GM12891 (cell line): ENCODE measurements around the gene PCDHA5.
"Not testable (repeated sequence)": the region's sequence is repeated elsewhere in the genome, so short reads cannot be mapped to it uniquely, and the experiment has no call there.

ENCODE experiments used
- POLR2AphosphoS5 ChIP-seq: IDR thresholded peaks from 2 replicates; pipeline ENCODE4 v1.6.1; 2011; ENCODE audit warnings: low read depth, low read length, control low read depth
- TAF1 ChIP-seq: IDR thresholded peaks from 2 replicates; pipeline ENCODE4 v1.6.1; 2011; ENCODE audit warnings: low read depth, low read length, control low read depth

DNA sequence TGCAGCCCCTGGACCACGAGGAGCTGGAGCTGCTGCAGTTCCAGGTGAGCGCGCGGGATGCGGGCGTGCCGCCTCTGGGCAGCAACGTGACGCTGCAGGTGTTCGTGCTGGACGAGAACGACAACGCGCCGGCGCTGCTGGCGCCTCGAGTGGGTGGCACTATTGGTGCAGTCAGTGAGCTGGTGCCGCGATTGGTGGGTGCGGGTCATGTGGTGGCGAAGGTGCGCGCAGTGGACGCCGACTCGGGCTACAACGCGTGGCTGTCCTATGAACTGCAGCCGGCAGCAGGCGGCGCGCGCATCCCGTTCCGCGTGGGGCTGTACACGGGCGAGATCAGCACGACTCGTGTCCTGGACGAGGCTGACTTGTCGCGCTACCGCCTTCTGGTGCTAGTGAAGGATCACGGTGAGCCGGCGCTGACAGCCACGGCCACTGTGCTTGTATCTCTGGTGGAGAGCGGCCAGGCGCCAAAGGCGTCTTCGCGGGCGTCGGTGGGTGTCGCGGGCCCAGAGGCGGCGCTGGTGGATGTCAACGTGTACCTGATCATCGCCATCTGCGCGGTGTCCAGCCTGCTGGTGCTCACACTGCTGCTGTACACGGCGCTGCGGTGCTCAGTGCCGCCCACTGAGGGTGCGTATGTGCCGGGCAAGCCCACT, 33.4 kb upstream of the PCDHA5 start:
- TF ChIP-seq TAF1, POLR2AphosphoS5: not testable (repeated sequence)
